Lung microvascular endothelial cell (primary cell): ENCODE results near the gene TRIM41. TPM values are rescaled to one million over a fixed set of nuclear protein-coding genes. Genes with fewer than 3 reads are reported as not detected.
"Not testable (repeated sequence)": the region's sequence is repeated elsewhere in the genome, so short reads cannot be mapped to it uniquely, and the experiment has no call there.

Experiments
- DNase-seq, 2 donors: peaks; one replicate each; pipeline versions ENCODE4 v3.0.0 to v3.0.0-alpha.2; 2010; ENCODE audit warnings: low read depth in 2 of 2
- total RNA-seq: library from RNA; depleted of rRNA; stranded (reverse); fragments of >200 nt; gene quantifications from 2 replicates; pipeline ENCODE4 v1.2.1, GENCODE V29; 2014

TRIM41 gene
- 6.1 and 10.3 TPM in 2 replicates for total RNA-seq

- DNase-seq = peak; percentile 97 to 99
Observed at GRCh38 chr5:181223058-181223728, at the start of gene TRIM41. Gene TRIM41 (plus strand): TSS chr5:181223281. CDS start chr5:181224000, 719 bp downstream.

GRCh38 chr5:181173420-181174342, 49.4 kb upstream of the TRIM41 start:
- peak; percentile 44 to 61 for DNase-seq

- DNase-seq = no peak
Observed at GRCh38 chr5:181176254-181176952, 46.7 kb upstream of the TRIM41 start.

- not testable (repeated sequence) for DNase-seq
Observed at GRCh38 chr5:181177559-181177958, 45.5 kb upstream of the TRIM41 start.

- DNase-seq = peak; percentile 79 to 81
Observed at GRCh38 chr5:181181650-181182565, 41.2 kb upstream of the TRIM41 start.

GRCh38 chr5:181182651-181183050, 40.4 kb upstream of the TRIM41 start:
- DNase-seq = no peak

- DNase-seq = no peak
Observed at GRCh38 chr5:181184845-181185216, 38.2 kb upstream of the TRIM41 start.

GRCh38 chr5:181185560-181185959, 37.5 kb upstream of the TRIM41 start:
- no peak for DNase-seq

- DNase-seq = no peak
Observed at GRCh38 chr5:181186022-181186421, 37.1 kb upstream of the TRIM41 start.

GRCh38 chr5:181186986-181187499, 36.0 kb upstream of the TRIM41 start:
- DNase-seq = no peak

- DNase-seq = peak; percentile 79 to 84
Observed at GRCh38 chr5:181187500-181188213, 35.4 kb upstream of the TRIM41 start.

- peak; percentile 79 to 81 for DNase-seq
Observed at GRCh38 chr5:181188700-181189362, 34.2 kb upstream of the TRIM41 start.

- DNase-seq = peak; percentile 51 to 65
Observed at GRCh38 chr5:181189363-181189961, 33.6 kb upstream of the TRIM41 start.

GRCh38 chr5:181189962-181190710, 32.9 kb upstream of the TRIM41 start:
- peak; percentile 13 to 18 for DNase-seq

- DNase-seq = peak; percentile 59 to 67
Observed at GRCh38 chr5:181190711-181191525, 32.2 kb upstream of the TRIM41 start.

- DNase-seq = peak; percentile 96
Observed at GRCh38 chr5:181191526-181192336, 31.4 kb upstream of the TRIM41 start.
